GM12878 (cell line): ENCODE data around the gene FUT7. TPM values are rescaled to one million over a fixed set of nuclear protein-coding genes. Genes with fewer than 3 reads are reported as not detected.

ENCODE experiments used
- ATAC-seq: fragments of 200-7000 bp; cut with Tn5 transposase; 3 replicates; pipeline ENCODE4 v1.9.1; 2020; ENCODE audit warnings: mild to moderate bottlenecking, moderate library complexity
- BruUV-seq: library from RNA; stranded (reverse); fragments of 400-500 nt; replicated peaks from 2 replicates; lab custom pipeline; 2021; lab: Mats Ljungman, UMichigan
- CTCF ChIA-PET: fragments of 300-600 bp; sonication (Branson Sonifier 250); formaldehyde crosslinking; extraction: SDS; loops from one replicate; lab custom pipeline; 2021; ENCODE audit warnings: inconsistent platforms; lab: Yijun Ruan, JAX
- POLR2A ChIA-PET: fragments of 350-600 bp; formaldehyde crosslinking; extraction: SDS; loops from one replicate; lab custom pipeline; 2021; ENCODE audit warnings: inconsistent platforms; lab: Charles Lee
- RAD21 ChIA-PET: fragments of 300-600 bp; sonication (Branson Sonifier 250); formaldehyde crosslinking; loops from one replicate; lab custom pipeline; 2023; ENCODE audit warnings: antibody characterized with exemption; ENCODE audit not compliant: unreplicated experiment; lab: Charles Lee
- SMC1A ChIA-PET: fragments of 300-600 bp; sonication (Branson Sonifier 250); formaldehyde crosslinking; loops from one replicate; lab custom pipeline; 2023; ENCODE audit not compliant: unreplicated experiment, uncharacterized antibody; lab: Charles Lee
- DNase-seq: peaks from one replicate; pipeline ENCODE4 v3.0.0-alpha.2; 2011; ENCODE audit warnings: low read depth, low spot score
- FAIRE-seq: peaks from 3 replicates; lab custom pipeline; 2011; peaks lifted over from hg19 to GRCh38; lab: Jason Lieb, UNC
- H2AFZ ChIP-seq: 2 replicates; pipeline ENCODE4 v1.6.0; 2011; ENCODE audit warnings: low read depth, low read length, control low read depth; ENCODE audit not compliant: control insufficient read depth
- H3K27ac ChIP-seq: 2 replicates; pipeline ENCODE4 v1.5.1; 2011; ENCODE audit warnings: control low read depth; ENCODE audit not compliant: control insufficient read depth, insufficient read depth
- H3K27me3 ChIP-seq, 2 experiments: replicated peaks in 1 of 2; 2 replicates each; pipeline versions ENCODE4 v1.6.0 to v1.6.1; 2011; ENCODE audit warnings: low read length in 1 of 2; ENCODE audit not compliant: control insufficient read depth in 2 of 2, insufficient read depth in 2 of 2
- H3K36me3 ChIP-seq, 2 experiments: 2 replicates each; pipeline ENCODE4 v1.5.1; 2011; ENCODE audit warnings: low read length in 1 of 2; ENCODE audit not compliant: control insufficient read depth in 2 of 2, insufficient read depth in 2 of 2
- H3K4me1 ChIP-seq: 2 replicates; pipeline ENCODE4 v1.6.1; 2011; ENCODE audit warnings: mild to moderate bottlenecking, low read length, moderate library complexity, mixed read lengths; ENCODE audit not compliant: control insufficient read depth, insufficient read depth
- H3K4me2 ChIP-seq: 2 replicates; pipeline ENCODE4 v1.6.0; 2011; ENCODE audit warnings: control low read depth; ENCODE audit not compliant: control insufficient read depth, insufficient read depth
- H3K4me3 ChIP-seq: fragments of 200-600 bp; sonication (generic); 2 replicates; pipeline ENCODE4 v1.5.1; 2016
- H3K79me2 ChIP-seq: 2 replicates; pipeline ENCODE4 v1.6.0; 2011; ENCODE audit warnings: low read length; ENCODE audit not compliant: control insufficient read depth, insufficient read depth
- H3K9ac ChIP-seq: 2 replicates; pipeline ENCODE4 v1.8.0; 2011; ENCODE audit warnings: low read length, control low read depth, mixed read lengths; ENCODE audit not compliant: control insufficient read depth, insufficient read depth
- H3K9me3 ChIP-seq: replicated peaks from 3 replicates; pipeline ENCODE4 v1.5.1; 2011; ENCODE audit warnings: mild to moderate bottlenecking, low read length; ENCODE audit not compliant: control insufficient read depth, insufficient read depth
- H4K20me1 ChIP-seq: 2 replicates; pipeline ENCODE4 v1.6.0; 2011; ENCODE audit not compliant: control insufficient read depth, insufficient read depth
- FOXM1 ChIP-seq: IDR thresholded peaks from 2 replicates; pipeline ENCODE4 v1.6.1; 2012; ENCODE audit warnings: low read depth, mild to moderate bottlenecking, inconsistent platforms, low read length, moderate library complexity
- HDAC6 ChIP-seq: fragments of 200-600 bp; sonication (generic); IDR thresholded peaks from one replicate; pipeline ENCODE4 v1.8.0; 2017; ENCODE audit warnings: antibody characterized with exemption; ENCODE audit not compliant: unreplicated experiment
- PML ChIP-seq: IDR thresholded peaks from 2 replicates; pipeline ENCODE4 v1.6.1; 2012; ENCODE audit warnings: low read length, inconsistent platforms
- SKIL ChIP-seq: fragments of 450-650 bp; IDR thresholded peaks from 2 replicates; pipeline ENCODE4 v1.6.1; 2017; ENCODE audit warnings: mild to moderate bottlenecking, low read depth, inconsistent platforms; ENCODE audit not compliant: poor library complexity, severe bottlenecking
- USF1 ChIP-seq: IDR thresholded peaks from 2 replicates; pipeline ENCODE4 v1.6.1; 2011; ENCODE audit warnings: borderline replicate concordance, low read depth, mild to moderate bottlenecking, moderate library complexity, mixed read lengths, low read length; ENCODE audit not compliant: insufficient read depth; ENCODE audit errors: extremely low read length
- ZBTB33 ChIP-seq: fragments of 450-650 bp; IDR thresholded peaks from 2 replicates; pipeline ENCODE4 v1.6.1; 2017; ENCODE audit warnings: mild to moderate bottlenecking
- ZNF217 ChIP-seq: fragments of 450-650 bp; IDR thresholded peaks from 2 replicates; pipeline ENCODE4 v1.6.1; 2017; ENCODE audit warnings: antibody characterized with exemption, mild to moderate bottlenecking
- ZNF687 ChIP-seq: fragments of 450-650 bp; IDR thresholded peaks from 2 replicates; pipeline ENCODE4 v1.6.1; 2017; ENCODE audit warnings: mild to moderate bottlenecking, moderate library complexity
- ZZZ3 ChIP-seq: IDR thresholded peaks from 2 replicates; pipeline ENCODE4 v1.6.1; 2011; ENCODE audit warnings: low read depth; ENCODE audit not compliant: control insufficient read depth, insufficient read length
- WGBS: methylation state at CpG from one replicate; pipeline ENCODE4 v1.1.6; 2016; ENCODE audit warnings: low lambda C conversion rate; ENCODE audit not compliant: insufficient replicate concordance, insufficient coverage; ENCODE audit errors: missing lambda C conversion rate; 5-methylcytosine and 5-hydroxymethylcytosine counted together
- in situ Hi-C: fragments of 300-500 bp; cut with MboI; formaldehyde crosslinking; loops from 9 replicates; pipeline ENCODE4 v1.14.3; 2018; ENCODE audit warnings: mixed read lengths
- intact Hi-C: fragments of 100-400 bp; cut with micrococcal nuclease; formaldehyde crosslinking; loops from one replicate; pipeline ENCODE4 v1.14.2; 2022; ENCODE audit not compliant: unreplicated experiment
- polyA plus RNA-seq, 11 experiments: library from polyadenylated mRNA; depleted of rRNA in 4 of 11; unstranded in 6 of 11; stranded (reverse) in 5 of 11; fragments of >200 nt; fragmentation: Nextera tagmentation in 4 of 11; fragmentation: Illumina TruSeq in 1 of 11; extraction: Ambion mirVana in 4 of 11; extraction: Trizol in 1 of 11; gene quantifications; 1 replicate in 1 of 11; 2 replicates in 10 of 11; pipeline versions ENCODE4 v1.2.1 to v1.2.3, GENCODE V29; 2011 to 2016; ENCODE audit warnings: inconsistent platforms in 2 of 11, missing spikeins in 2 of 11, low read depth in 1 of 11
- total RNA-seq, 4 experiments: library from RNA; depleted of rRNA in 3 of 4; stranded (reverse); fragments of >200 nt in 3 of 4; fragmentation: Illumina TruSeq in 1 of 4; extraction: Trizol in 1 of 4; gene quantifications; 2 replicates each; pipeline versions ENCODE4 v1.2.1 to v1.2.3, GENCODE V29; 2013 to 2021

Gene FUT7
- total and polyA plus RNA-seq, 10 of the 15 experiments (the other 5 are each of a cell fraction or from before 2014, with no cell fraction given), result 0.04 to 0.62 (median 0.20) TPM; not detected in 2

- H3K4me1 ChIP-seq, result no peaks in the 10 kb centered on the region
- RAD21 ChIA-PET, result no interaction called here
- CTCF ChIA-PET, result no interaction called here
- no peak overlapping the region for H3K27ac ChIP-seq
- in situ Hi-C loops (no loop called here), intact Hi-C loops (no loop called here)
- DNase-seq, result no peak
- ATAC-seq, result no peak
- BruUV-seq, result no TSS peak
- no peaks in the 10 kb centered on the region; the same call in 2 of the 3 replicates for H3K9me3 ChIP-seq
- no peak overlapping the region for H2AFZ ChIP-seq
- H3K9ac ChIP-seq, result no peak overlapping the region
- no peak overlapping the region for H3K4me2 ChIP-seq
- no peaks in the 10 kb centered on the region for H3K79me2 ChIP-seq
- H3K4me3 ChIP-seq, result no peak overlapping the region
- TF ChIP-seq USF1, result no peak
- no peak for TF ChIP-seq ZNF687
- no peak for TF ChIP-seq HDAC6
- TF ChIP-seq FOXM1, result no peak
- TF ChIP-seq ZBTB33, result no peak
- no peak for TF ChIP-seq ZNF217
- TF ChIP-seq PML, result no peak
- no peak for TF ChIP-seq ZZZ3
- no peak for TF ChIP-seq SKIL
- TF ChIP-seq, all 136 proteins: peak for 0
- FAIRE-seq, result no peak
- WGBS, result 86% methylated on average over 34 of the region's 36 CpGs
- SMC1A ChIA-PET, result no interaction called here
- POLR2A ChIA-PET, result no interaction called here
- Histone ChIP-seq H3K36me3 (no peaks in the 10 kb centered on the region), H4K20me1 (no peaks in the 10 kb centered on the region), H3K27me3 (no peaks in the 10 kb centered on the region)
Observed at GRCh38 chr9:137014776-137015539, 16.9 kb downstream of the FUT7 start.
